KOPT-K1 (cell line): ENCODE measurements around the gene TBC1D16.

Experiments used
- H3K27ac ChIP-seq: fragments of 200-600 bp; sonication (generic); 2 replicates; pipeline ENCODE4 v1.5.1; 2016; ENCODE audit warnings: antibody characterized with exemption, mild to moderate bottlenecking, low read depth, low read length; ENCODE audit not compliant: poor library complexity, severe bottlenecking
- H3K36me3 ChIP-seq: fragments of 200-600 bp; sonication (generic); 2 replicates; pipeline ENCODE4 v1.5.1; 2017; ENCODE audit warnings: antibody characterized with exemption, mild to moderate bottlenecking, low read length, moderate library complexity; ENCODE audit not compliant: insufficient read depth
- H3K9me3 ChIP-seq: fragments of 200-600 bp; sonication (generic); 2 replicates; pipeline ENCODE4 v1.5.1; 2017; ENCODE audit warnings: antibody characterized with exemption, low read length, mild to moderate bottlenecking; ENCODE audit not compliant: insufficient read depth, poor library complexity, severe bottlenecking

TBC1D16 gene

GRCh38 chr17:79992649-79993389 is 42.9 kb downstream of the TBC1D16 start:
- no peaks in the 10 kb centered on the region for H3K36me3 ChIP-seq
- peak overlapping the region; percentile 73 for H3K27ac ChIP-seq
- H3K9me3 ChIP-seq: no peaks in the 10 kb centered on the region

- H3K9me3 ChIP-seq: no peaks in the 10 kb centered on the region
- H3K36me3 ChIP-seq: no peaks in the 10 kb centered on the region
- peak overlapping the region; percentile 73 for H3K27ac ChIP-seq
Observed at GRCh38 chr17:79991924-79992648, 43.6 kb downstream of the TBC1D16 start.

GRCh38 chr17:79991140-79991923 is 44.3 kb downstream of the TBC1D16 start:
- peak overlapping the region; percentile 73 for H3K27ac ChIP-seq
- no peaks in the 10 kb centered on the region for H3K36me3 ChIP-seq
- H3K9me3 ChIP-seq: no peaks in the 10 kb centered on the region

GRCh38 chr17:79990704-79991103 is 45.0 kb downstream of the TBC1D16 start:
- Histone ChIP-seq H3K9me3 (no peaks in the 10 kb centered on the region), H3K27ac (no peak overlapping the region), H3K36me3 (no peaks in the 10 kb centered on the region)

- Histone ChIP-seq H3K36me3 (no peaks in the 10 kb centered on the region), H3K9me3 (no peaks in the 10 kb centered on the region), H3K27ac (no peak overlapping the region)
Observed at GRCh38 chr17:79990051-79990592, 45.5 kb downstream of the TBC1D16 start.

GRCh38 chr17:79989106-79989835 is 46.4 kb downstream of the TBC1D16 start:
- Histone ChIP-seq H3K36me3 (no peaks in the 10 kb centered on the region), H3K27ac (no peak overlapping the region), H3K9me3 (no peaks in the 10 kb centered on the region)

- H3K9me3 ChIP-seq: no peaks in the 10 kb centered on the region
- no peaks in the 10 kb centered on the region for H3K36me3 ChIP-seq
- H3K27ac ChIP-seq: no peak overlapping the region
Observed at GRCh38 chr17:79988185-79988971, 47.3 kb downstream of the TBC1D16 start.

GRCh38 chr17:79987935-79988184 is 47.8 kb downstream of the TBC1D16 start:
- Histone ChIP-seq H3K9me3 (no peaks in the 10 kb centered on the region), H3K27ac (no peak overlapping the region)

GRCh38 chr17:79987187-79987934 is 48.3 kb downstream of the TBC1D16 start:
- Histone ChIP-seq H3K27ac (no peak overlapping the region), H3K9me3 (no peaks in the 10 kb centered on the region)

More at GRCh38 chr17:79987935-79988184, 47.8 kb downstream of the TBC1D16 start:
- no peaks in the 10 kb centered on the region for H3K36me3 ChIP-seq

GRCh38 chr17:79986411-79987186 is 49.1 kb downstream of the TBC1D16 start:
- no peaks in the 10 kb centered on the region for H3K9me3 ChIP-seq
- H3K36me3 ChIP-seq: no peaks in the 10 kb centered on the region
- no peak overlapping the region for H3K27ac ChIP-seq

More at GRCh38 chr17:79987187-79987934, 48.3 kb downstream of the TBC1D16 start:
- H3K36me3 ChIP-seq: no peaks in the 10 kb centered on the region

- no peaks in the 10 kb centered on the region for H3K9me3 ChIP-seq
- no peaks in the 10 kb centered on the region for H3K36me3 ChIP-seq
Observed at GRCh38 chr17:79985943-79986391, 49.7 kb downstream of the TBC1D16 start.

GRCh38 chr17:79985361-79985942 is 50.2 kb downstream of the TBC1D16 start:
- Histone ChIP-seq H3K36me3 (no peaks in the 10 kb centered on the region), H3K9me3 (no peaks in the 10 kb centered on the region), H3K27ac (no peak overlapping the region)

More at GRCh38 chr17:79985943-79986391, 49.7 kb downstream of the TBC1D16 start:
- H3K27ac ChIP-seq: no peak overlapping the region
